GM12878 (cell line): ENCODE measurements around the gene HAPSTR1. TPM values are rescaled to one million over a fixed set of nuclear protein-coding genes. Genes with fewer than 3 reads are reported as not detected.

Experiments
- ATAC-seq: fragments of 200-7000 bp; cut with Tn5 transposase; 3 replicates; pipeline ENCODE4 v1.9.1; 2020; ENCODE audit warnings: mild to moderate bottlenecking, moderate library complexity
- BruUV-seq: library from RNA; stranded (reverse); fragments of 400-500 nt; replicated peaks from 2 replicates; lab custom pipeline; 2021; lab: Mats Ljungman, UMichigan
- CTCF ChIA-PET: fragments of 300-600 bp; sonication (Branson Sonifier 250); formaldehyde crosslinking; extraction: SDS; loops from one replicate; lab custom pipeline; 2021; ENCODE audit warnings: inconsistent platforms; lab: Yijun Ruan, JAX
- POLR2A ChIA-PET: fragments of 350-600 bp; formaldehyde crosslinking; extraction: SDS; loops from one replicate; lab custom pipeline; 2021; ENCODE audit warnings: inconsistent platforms; lab: Charles Lee
- RAD21 ChIA-PET: fragments of 300-600 bp; sonication (Branson Sonifier 250); formaldehyde crosslinking; loops from one replicate; lab custom pipeline; 2023; ENCODE audit warnings: antibody characterized with exemption; ENCODE audit not compliant: unreplicated experiment; lab: Charles Lee
- SMC1A ChIA-PET: fragments of 300-600 bp; sonication (Branson Sonifier 250); formaldehyde crosslinking; loops from one replicate; lab custom pipeline; 2023; ENCODE audit not compliant: unreplicated experiment, uncharacterized antibody; lab: Charles Lee
- DNase-seq: peaks from one replicate; pipeline ENCODE4 v3.0.0-alpha.2; 2011; ENCODE audit warnings: low read depth, low spot score
- FAIRE-seq: peaks from 3 replicates; lab custom pipeline; 2011; peaks lifted over from hg19 to GRCh38; lab: Jason Lieb, UNC
- H2AFZ ChIP-seq: 2 replicates; pipeline ENCODE4 v1.6.0; 2011; ENCODE audit warnings: low read depth, low read length, control low read depth; ENCODE audit not compliant: control insufficient read depth
- H3K27ac ChIP-seq: 2 replicates; pipeline ENCODE4 v1.5.1; 2011; ENCODE audit warnings: control low read depth; ENCODE audit not compliant: control insufficient read depth, insufficient read depth
- H3K27me3 ChIP-seq, 2 experiments: replicated peaks in 1 of 2; 2 replicates each; pipeline versions ENCODE4 v1.6.0 to v1.6.1; 2011; ENCODE audit warnings: low read length in 1 of 2; ENCODE audit not compliant: control insufficient read depth in 2 of 2, insufficient read depth in 2 of 2
- H3K36me3 ChIP-seq, 2 experiments: 2 replicates each; pipeline ENCODE4 v1.5.1; 2011; ENCODE audit warnings: low read length in 1 of 2; ENCODE audit not compliant: control insufficient read depth in 2 of 2, insufficient read depth in 2 of 2
- H3K4me1 ChIP-seq: 2 replicates; pipeline ENCODE4 v1.6.1; 2011; ENCODE audit warnings: mild to moderate bottlenecking, low read length, moderate library complexity, mixed read lengths; ENCODE audit not compliant: control insufficient read depth, insufficient read depth
- H3K4me2 ChIP-seq: 2 replicates; pipeline ENCODE4 v1.6.0; 2011; ENCODE audit warnings: control low read depth; ENCODE audit not compliant: control insufficient read depth, insufficient read depth
- H3K4me3 ChIP-seq: fragments of 200-600 bp; sonication (generic); 2 replicates; pipeline ENCODE4 v1.5.1; 2016
- H3K79me2 ChIP-seq: 2 replicates; pipeline ENCODE4 v1.6.0; 2011; ENCODE audit warnings: low read length; ENCODE audit not compliant: control insufficient read depth, insufficient read depth
- H3K9ac ChIP-seq: 2 replicates; pipeline ENCODE4 v1.8.0; 2011; ENCODE audit warnings: low read length, control low read depth, mixed read lengths; ENCODE audit not compliant: control insufficient read depth, insufficient read depth
- H3K9me3 ChIP-seq: replicated peaks from 3 replicates; pipeline ENCODE4 v1.5.1; 2011; ENCODE audit warnings: mild to moderate bottlenecking, low read length; ENCODE audit not compliant: control insufficient read depth, insufficient read depth
- H4K20me1 ChIP-seq: 2 replicates; pipeline ENCODE4 v1.6.0; 2011; ENCODE audit not compliant: control insufficient read depth, insufficient read depth
- CREB1 ChIP-seq: IDR thresholded peaks from 2 replicates; pipeline ENCODE4 v1.6.1; 2012; ENCODE audit warnings: low read depth, mild to moderate bottlenecking, inconsistent platforms
- CREM ChIP-seq: IDR thresholded peaks from 2 replicates; pipeline ENCODE4 v1.6.1; 2014; ENCODE audit warnings: antibody characterized with exemption, low read depth
- JUNB ChIP-seq: IDR thresholded peaks from 2 replicates; pipeline ENCODE4 v1.6.1; 2016; ENCODE audit warnings: antibody characterized with exemption, mild to moderate bottlenecking
- MLLT1 ChIP-seq: fragments of 450-650 bp; IDR thresholded peaks from 2 replicates; pipeline ENCODE4 v1.6.1; 2016; ENCODE audit warnings: mild to moderate bottlenecking
- SP1 ChIP-seq: IDR thresholded peaks from one replicate; pipeline ENCODE4 v1.6.1; 2011; ENCODE audit warnings: low read depth, low read length
- SPI1 ChIP-seq: IDR thresholded peaks from 2 replicates; pipeline ENCODE4 v1.6.1; 2011; ENCODE audit warnings: low read depth, mild to moderate bottlenecking, low read length, moderate library complexity, borderline replicate concordance; ENCODE audit not compliant: insufficient read depth
- TCF3 ChIP-seq: IDR thresholded peaks from 2 replicates; pipeline ENCODE4 v1.6.1; 2012; ENCODE audit warnings: low read depth, mild to moderate bottlenecking, low read length, borderline replicate concordance; ENCODE audit not compliant: insufficient read depth
- WGBS: methylation state at CpG from one replicate; pipeline ENCODE4 v1.1.6; 2016; ENCODE audit warnings: low lambda C conversion rate; ENCODE audit not compliant: insufficient replicate concordance, insufficient coverage; ENCODE audit errors: missing lambda C conversion rate; 5-methylcytosine and 5-hydroxymethylcytosine counted together
- in situ Hi-C: fragments of 300-500 bp; cut with MboI; formaldehyde crosslinking; loops from 9 replicates; pipeline ENCODE4 v1.14.3; 2018; ENCODE audit warnings: mixed read lengths
- intact Hi-C: fragments of 100-400 bp; cut with micrococcal nuclease; formaldehyde crosslinking; loops from one replicate; pipeline ENCODE4 v1.14.2; 2022; ENCODE audit not compliant: unreplicated experiment
- polyA plus RNA-seq, 11 experiments: library from polyadenylated mRNA; depleted of rRNA in 4 of 11; unstranded in 6 of 11; stranded (reverse) in 5 of 11; fragments of >200 nt; fragmentation: Nextera tagmentation in 4 of 11; fragmentation: Illumina TruSeq in 1 of 11; extraction: Ambion mirVana in 4 of 11; extraction: Trizol in 1 of 11; gene quantifications; 1 replicate in 1 of 11; 2 replicates in 10 of 11; pipeline versions ENCODE4 v1.2.1 to v1.2.3, GENCODE V29; 2011 to 2016; ENCODE audit warnings: inconsistent platforms in 2 of 11, missing spikeins in 2 of 11, low read depth in 1 of 11
- total RNA-seq, 4 experiments: library from RNA; depleted of rRNA in 3 of 4; stranded (reverse); fragments of >200 nt in 3 of 4; fragmentation: Illumina TruSeq in 1 of 4; extraction: Trizol in 1 of 4; gene quantifications; 2 replicates each; pipeline versions ENCODE4 v1.2.1 to v1.2.3, GENCODE V29; 2013 to 2021

The HAPSTR1 gene
- total and polyA plus RNA-seq, 10 of the 15 experiments (the other 5 are each of a cell fraction or from before 2014, with no cell fraction given) = 8.7 to 52.5 (median 23.1) TPM

- Histone ChIP-seq H2AFZ (no peak overlapping the region), H3K9me3 (no peaks in the 10 kb centered on the region), H3K4me3 (no peak overlapping the region), H4K20me1 (peaks cover 20% of the 10 kb centered on the region), H3K79me2 (peaks cover 99% of the 10 kb centered on the region), H3K27me3 (no peaks in the 10 kb centered on the region), H3K9ac (no peak overlapping the region), H3K36me3 (peaks cover 10 to 44% of the 10 kb centered on the region in 2 experiments), H3K4me2 (no peak overlapping the region), H3K4me1 (peaks cover 18% of the 10 kb centered on the region), H3K27ac (no peak overlapping the region)
- ATAC-seq = no peak
- no TSS peak for BruUV-seq
- 16% methylated on average over 2 of the region's 2 CpGs for WGBS
- SMC1A ChIA-PET = interaction anchor here (0.8 to 7.6 kb wide), 8 partner anchors 8 to 202 kb away, joined by 3 to 44 read pairs (median 5); partner anchors contain the start of gene HAPSTR1
- CTCF ChIA-PET = interaction anchor here (0.6 to 7.9 kb wide), 8 partner anchors 11 to 197 kb away, joined by 3 to 33 read pairs (median 3); no protein-coding TSS in a partner anchor
- POLR2A ChIA-PET = interaction anchor here (0.9 to 1.0 kb wide), 2 partner anchors 9 to 304 kb away, joined by 3 to 4 read pairs; no protein-coding TSS in a partner anchor
- in situ Hi-C loops = no loop called here
- no peak for FAIRE-seq
- RAD21 ChIA-PET = interaction anchor here (0.8 to 1.6 kb wide), 2 partner anchors 10 kb away, joined by 3 to 11 read pairs; partner anchors contain the start of gene HAPSTR1
- no peak for DNase-seq
- intact Hi-C loops = no loop called here
- TF ChIP-seq SP1 = no peak
- peak; percentile 40; the same call in 1 of the 2 replicates for TF ChIP-seq CREB1
- TF ChIP-seq CREM = 0 out of 2 replicates have a peak, but pooled peaks have one; percentile 41
- TF ChIP-seq TCF3 = no peak
- TF ChIP-seq JUNB = 0 out of 2 replicates have a peak, but pooled peaks have one; percentile 2
Observed at GRCh38 chr16:9102379-9102778, 10.9 kb downstream of the HAPSTR1 start.

GRCh38 chr16:9102943-9103342 is 11.5 kb downstream of the HAPSTR1 start:
- DNase-seq = no peak
- intact Hi-C loops = no loop called here
- BruUV-seq = no TSS peak
- CTCF ChIA-PET = interaction anchor here (0.7 to 7.9 kb wide), 9 partner anchors 10 to 212 kb away, joined by 3 to 33 read pairs (median 3); no protein-coding TSS in a partner anchor
- Histone ChIP-seq H2AFZ (no peak overlapping the region), H3K27ac (no peak overlapping the region), H3K36me3 (peaks cover 14 to 47% of the 10 kb centered on the region in 2 experiments), H3K9me3 (no peaks in the 10 kb centered on the region), H3K4me3 (no peak overlapping the region)
- POLR2A ChIA-PET = interaction anchor here (0.9 to 1.4 kb wide), 4 partner anchors 10 to 305 kb away, joined by 3 to 4 read pairs (median 4); partner anchors contain the start of gene HAPSTR1
- in situ Hi-C loops = no loop called here
- no peak for TF ChIP-seq SPI1
- peak; percentile 79; the same call in 1 of the 2 replicates for TF ChIP-seq MLLT1
- TF ChIP-seq, all 136 proteins: peak for 1
- no peak for FAIRE-seq
- 98% methylated on average over 13 of the region's 13 CpGs for WGBS
- Histone ChIP-seq H3K27me3 (no peaks in the 10 kb centered on the region), H3K79me2 (peaks cover 99% of the 10 kb centered on the region), H3K9ac (no peak overlapping the region), H3K4me1 (peaks cover 18% of the 10 kb centered on the region), H4K20me1 (peaks cover 23% of the 10 kb centered on the region), H3K4me2 (peak overlapping the region; percentile 19; the same call in 1 of the 2 replicates)
- SMC1A ChIA-PET = interaction anchor here (0.6 to 7.6 kb wide), 8 partner anchors 8 to 202 kb away, joined by 3 to 44 read pairs (median 5); partner anchors contain the start of gene HAPSTR1
- RAD21 ChIA-PET = interaction anchor here (1.6 kb wide), 1 partner anchor 11 kb away, joined by 11 read pairs; the partner anchor contains the start of gene HAPSTR1
- no peak for ATAC-seq
